Measurements from ENCODE around the gene ADGRL3.

DNA sequence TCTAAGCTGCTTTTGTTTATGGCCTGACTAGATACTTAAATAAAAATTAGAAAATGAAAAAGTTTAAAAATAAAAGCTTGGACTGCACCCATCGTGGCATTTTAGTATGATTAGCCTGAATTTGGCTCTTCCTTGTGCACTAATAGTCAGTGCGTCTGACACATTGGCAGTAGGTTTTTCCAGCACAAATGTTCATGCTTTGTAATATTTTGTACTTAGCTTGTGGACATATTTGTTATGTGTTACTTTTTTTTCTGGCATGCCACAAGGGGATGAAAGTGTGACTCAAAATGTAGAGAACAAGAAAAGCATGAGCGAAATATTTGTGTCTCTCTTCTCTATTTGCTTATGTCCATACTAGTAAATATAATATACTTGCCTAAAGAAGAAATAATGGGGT is 359.3 kb downstream of the ADGRL3 start:
- TF ChIP-seq, protein P1, sequence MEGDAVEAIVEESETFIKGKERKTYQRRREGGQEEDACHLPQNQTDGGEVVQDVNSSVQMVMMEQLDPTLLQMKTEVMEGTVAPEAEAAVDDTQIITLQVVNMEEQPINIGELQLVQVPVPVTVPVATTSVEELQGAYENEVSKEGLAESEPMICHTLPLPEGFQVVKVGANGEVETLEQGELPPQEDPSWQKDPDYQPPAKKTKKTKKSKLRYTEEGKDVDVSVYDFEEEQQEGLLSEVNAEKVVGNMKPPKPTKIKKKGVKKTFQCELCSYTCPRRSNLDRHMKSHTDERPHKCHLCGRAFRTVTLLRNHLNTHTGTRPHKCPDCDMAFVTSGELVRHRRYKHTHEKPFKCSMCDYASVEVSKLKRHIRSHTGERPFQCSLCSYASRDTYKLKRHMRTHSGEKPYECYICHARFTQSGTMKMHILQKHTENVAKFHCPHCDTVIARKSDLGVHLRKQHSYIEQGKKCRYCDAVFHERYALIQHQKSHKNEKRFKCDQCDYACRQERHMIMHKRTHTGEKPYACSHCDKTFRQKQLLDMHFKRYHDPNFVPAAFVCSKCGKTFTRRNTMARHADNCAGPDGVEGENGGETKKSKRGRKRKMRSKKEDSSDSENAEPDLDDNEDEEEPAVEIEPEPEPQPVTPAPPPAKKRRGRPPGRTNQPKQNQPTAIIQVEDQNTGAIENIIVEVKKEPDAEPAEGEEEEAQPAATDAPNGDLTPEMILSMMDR (IDR thresholded peaks at IDR 0.05; ENCODE audit: low read depth, low read length), result no peak
- TF ChIP-seq EZH2phosphoT487 (IDR thresholded peaks at IDR 0.05; ENCODE audit: low read depth), result no peak

Data from OCI-LY3 (cell line).